Amniotic stem cell (primary cell): Measurements from ENCODE around the gene NRXN3.

Experiments
- DNase-seq: peaks from one replicate; lab custom pipeline; 2025; lab: John Stamatoyannopoulos, UW

Gene NRXN3

DNA sequence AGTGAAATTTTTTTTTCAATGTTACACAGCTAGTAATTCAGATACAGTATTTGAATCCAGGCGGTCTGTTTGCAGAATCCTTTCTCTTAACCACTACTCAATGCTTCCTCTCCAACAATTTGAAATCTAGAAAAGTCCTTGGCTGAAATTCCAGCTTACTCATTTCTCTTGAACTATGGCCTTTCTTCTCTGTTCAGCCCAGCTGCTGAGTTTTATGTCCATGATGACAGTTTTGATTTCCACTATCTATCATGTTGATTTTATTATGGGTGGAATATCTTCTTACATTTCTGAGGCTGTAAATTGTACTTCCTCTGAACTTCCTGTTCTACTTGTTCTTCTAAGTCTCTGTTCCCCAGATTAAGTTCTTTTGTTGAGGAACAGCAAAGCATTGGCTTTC, 1725.8 kb downstream of the NRXN3 start:
- no peak for DNase-seq

- no peak for DNase-seq
These were observed 1729.4 kb downstream of the NRXN3 start for GRCh38 chr14:79899610-79900009.

GRCh38 chr14:79904497-79904896, 1734.3 kb downstream of the NRXN3 start:
- DNase-seq: no peak

DNA sequence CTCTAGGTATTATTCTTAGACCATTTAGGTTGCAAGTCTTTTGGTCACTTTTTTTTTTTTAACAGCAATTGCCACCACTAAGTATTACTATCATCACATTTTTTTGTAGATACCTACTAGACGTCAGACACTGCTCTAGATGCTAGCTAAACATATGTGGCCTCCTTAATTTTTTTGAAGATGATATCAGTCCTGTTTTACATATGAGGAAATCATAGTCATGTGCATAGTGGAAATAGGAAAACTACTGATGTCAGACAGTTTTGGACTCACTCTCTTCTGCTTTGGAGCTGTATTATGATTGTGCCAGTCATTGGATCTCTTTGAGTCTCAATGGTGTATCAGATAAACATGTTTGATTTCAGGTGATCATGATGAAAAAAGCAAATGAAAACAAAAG, 1736.8 kb downstream of the NRXN3 start:
- DNase-seq: no peak

DNA sequence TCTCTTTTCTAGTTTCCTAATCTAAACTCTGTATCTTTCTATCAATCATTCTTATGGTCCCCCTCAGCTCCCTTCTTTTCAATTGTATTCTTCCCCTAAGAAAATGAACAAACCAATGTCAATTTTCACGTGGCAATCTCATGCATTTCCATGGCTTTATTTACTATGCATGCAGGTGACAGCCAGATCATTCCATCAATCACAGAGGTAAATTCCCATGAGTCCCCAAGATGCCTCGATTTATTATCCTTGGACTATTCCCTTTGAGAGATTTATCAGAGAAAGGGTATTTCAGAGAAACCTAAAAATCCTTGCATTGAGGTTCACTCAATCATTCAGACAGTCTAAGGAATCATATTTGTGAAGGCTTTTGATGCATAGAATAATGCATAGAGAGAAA, 1739.9 kb downstream of the NRXN3 start:
- no peak for DNase-seq

- no peak for DNase-seq
These were observed 1741.6 kb downstream of the NRXN3 start for GRCh38 chr14:79911744-79912143.

DNA sequence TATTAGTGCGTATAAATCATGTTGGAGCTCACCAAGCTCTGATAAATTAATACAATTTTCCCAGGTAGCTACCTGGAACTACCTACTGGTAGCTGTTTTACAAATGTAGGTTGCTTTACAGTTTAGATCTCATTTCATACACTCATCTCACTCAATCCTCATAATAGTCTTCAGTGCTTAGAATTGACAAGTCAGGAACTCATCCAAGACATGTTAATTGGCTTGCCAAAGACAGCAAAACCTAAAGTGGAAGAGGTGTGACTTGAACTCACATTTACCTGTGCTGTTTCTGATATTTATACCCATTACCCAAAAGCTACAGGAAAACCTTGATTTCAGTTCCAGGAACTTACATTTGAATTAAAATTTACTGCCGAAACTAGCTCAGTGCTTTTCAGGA, 1744.4 kb downstream of the NRXN3 start:
- DNase-seq: no peak

GRCh38 chr14:79915406-79915805, 1745.2 kb downstream of the NRXN3 start:
- DNase-seq: no peak

DNA sequence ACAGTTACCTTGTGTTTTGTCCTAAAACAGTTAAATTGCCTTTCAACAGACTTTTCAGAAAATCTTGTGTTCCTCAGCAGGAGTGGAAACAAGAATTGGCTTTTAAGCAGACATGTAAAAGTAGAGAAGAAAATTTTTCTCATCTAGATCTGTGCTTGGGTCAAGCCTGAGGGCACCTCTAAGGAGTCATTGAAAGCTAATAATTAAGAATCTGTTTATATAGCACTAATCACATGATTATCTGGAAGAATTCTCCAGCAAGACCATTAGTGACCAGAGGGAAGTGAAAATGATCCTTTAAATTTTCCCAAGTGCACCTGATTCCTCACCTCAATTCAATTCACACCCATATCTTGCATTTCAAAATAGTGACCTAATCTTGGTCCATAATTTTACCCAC, 1746.1 kb downstream of the NRXN3 start:
- no peak for DNase-seq

DNA sequence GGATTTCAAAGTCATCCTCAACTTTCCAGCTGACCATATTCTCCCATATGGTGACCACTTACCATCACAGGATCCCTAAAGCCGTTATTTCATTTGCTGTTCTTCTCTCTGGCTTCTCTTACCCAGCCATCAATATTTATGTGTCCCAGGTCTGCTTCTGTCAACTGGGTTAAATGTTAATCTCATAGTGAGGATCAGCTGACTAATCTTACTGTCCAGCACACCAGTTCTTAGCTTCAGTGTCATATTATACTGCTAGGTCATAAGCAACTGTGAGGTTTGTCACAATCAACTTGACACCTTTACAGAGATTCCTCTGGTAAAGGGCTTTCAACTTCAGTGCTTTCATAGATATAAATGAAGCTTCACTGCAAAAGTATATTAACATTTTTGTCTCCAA, 1746.7 kb downstream of the NRXN3 start:
- DNase-seq: no peak
